HG03439 (cell line): Measurements from ENCODE around the gene ETFBKMT.
"Not testable (repeated sequence)": the region's sequence is repeated elsewhere in the genome, so short reads cannot be mapped to it uniquely, and the experiment has no call there.

ENCODE experiments used
- ATAC-seq: cut with Tn5 transposase; IDR thresholded peaks from one replicate; pipeline ENCODE4 v1.9.1; 2021; ENCODE audit warnings: mild to moderate bottlenecking, moderate library complexity; ENCODE audit not compliant: unreplicated experiment

Gene ETFBKMT

GRCh38 chr12:31716998-31717397, 57.5 kb downstream of the ETFBKMT start:
- ATAC-seq = not testable (repeated sequence)

- not testable (repeated sequence) for ATAC-seq
Measured at GRCh38 chr12:31718542-31719198, 59.2 kb downstream of the ETFBKMT start.

- ATAC-seq = no peak
Measured at GRCh38 chr12:31722580-31722979, 63.1 kb downstream of the ETFBKMT start.
